ENCODE measurements around the gene SOCS3.

DNA sequence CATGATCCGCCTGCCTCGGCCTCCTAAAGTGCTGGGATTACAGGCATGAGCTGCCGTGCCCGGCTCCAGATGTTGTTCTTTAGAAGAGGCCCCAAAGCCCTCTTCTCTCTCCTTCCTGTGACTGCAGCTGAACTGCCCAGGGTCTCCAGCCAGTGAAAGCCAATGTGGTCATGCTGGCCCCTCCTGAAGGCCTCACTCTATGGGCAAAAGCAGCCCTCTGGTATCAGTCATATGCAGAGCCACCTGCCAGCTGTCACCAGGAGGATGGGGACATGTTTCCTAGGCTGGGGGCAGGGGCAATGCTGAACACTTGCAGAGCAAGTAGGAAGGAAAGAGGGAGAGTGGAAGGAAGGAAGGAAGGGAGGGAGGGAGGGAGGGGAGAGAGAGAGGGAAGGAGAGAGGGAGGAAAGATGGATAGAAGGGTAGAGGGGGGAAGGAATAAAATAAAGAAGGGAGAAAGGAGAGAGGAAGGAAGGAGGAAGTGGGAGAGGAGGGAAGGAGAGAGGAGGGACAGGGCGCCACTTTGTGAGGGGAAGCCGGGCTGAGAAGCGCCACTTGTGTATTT, 36.0 kb downstream of the SOCS3 start:
- TF ChIP-seq TAF1 (IDR thresholded peaks at IDR 0.05; ENCODE audit: low read depth, low read length) (no peak), POLR2A (IDR thresholded peaks at IDR 0.05; ENCODE audit: low read depth, low read length) (no peak), POLR2AphosphoS5 (IDR thresholded peaks at IDR 0.05; ENCODE audit: low read depth, low read length) (no peak)

All from GM12891 (cell line).